K562 (cell line): Measurements from ENCODE around the gene HOXD12. TPM values are rescaled to one million over a fixed set of nuclear protein-coding genes. Genes with fewer than 3 reads are reported as not detected.

Experiments
- ATAC-seq: fragments of 200-7000 bp; cut with Tn5 transposase; 3 replicates; pipeline ENCODE4 v1.9.1; 2020; ENCODE audit warnings: moderate library complexity
- BruUV-seq: library from RNA; stranded (reverse); fragments of 400-500 nt; replicated peaks from 2 replicates; lab custom pipeline; 2021; lab: Mats Ljungman, UMichigan
- CTCF ChIA-PET: fragments of 300-600 bp; formaldehyde crosslinking; extraction: SDS; loops from one replicate; lab custom pipeline; 2021; ENCODE audit warnings: low intra/inter-chr PET ratio; lab: Yijun Ruan, JAX
- POLR2A ChIA-PET: fragments of 300-600, 350-650 bp; sonication (Branson Sonifier 250); formaldehyde crosslinking; extraction: SDS; loops from one replicate; lab custom pipeline; 2021; ENCODE audit warnings: antibody characterized with exemption, inconsistent platforms; lab: Yijun Ruan, JAX
- DNase-seq, 4 experiments: peaks; one replicate each; pipeline versions ENCODE4 v3.0.0 to v3.0.0-alpha.2; 2011 to 2018; ENCODE audit warnings: low spot score in 3 of 4, mixed read lengths in 3 of 4; ENCODE audit errors: extremely low read depth in 1 of 4
- FAIRE-seq: peaks from 2 replicates; lab custom pipeline; 2011; peaks lifted over from hg19 to GRCh38; lab: Jason Lieb, UNC
- H2AFZ ChIP-seq: 2 replicates; pipeline ENCODE4 v1.6.0; 2011; ENCODE audit warnings: low read depth, low read length, control low read depth, inconsistent platforms
- H3K27ac ChIP-seq: fragments of 200-600 bp; 3 replicates; pipeline ENCODE4 v1.8.0; 2011; ENCODE audit warnings: low read depth, mild to moderate bottlenecking, control low read depth, inconsistent platforms, low read length, moderate library complexity, mixed read lengths; ENCODE audit errors: extremely low read depth
- H3K27me3 ChIP-seq, 2 experiments: fragments of 300-600 bp in 1 of 2; 2 replicates in 1 of 2; 3 replicates in 1 of 2; pipeline versions ENCODE4 v1.6.0 to v1.8.0; 2011; ENCODE audit warnings: inconsistent platforms in 2 of 2, low read length in 2 of 2, mild to moderate bottlenecking in 1 of 2, mixed read lengths in 1 of 2, moderate library complexity in 1 of 2; ENCODE audit not compliant: control insufficient read depth in 2 of 2, insufficient read depth in 2 of 2
- H3K36me3 ChIP-seq: fragments of 300-600 bp; 3 replicates; pipeline ENCODE4 v1.8.0; 2011; ENCODE audit warnings: mild to moderate bottlenecking, low read length, inconsistent platforms; ENCODE audit not compliant: control insufficient read depth, insufficient read depth
- H3K4me1 ChIP-seq, 2 experiments: fragments of 200-600 bp in 1 of 2; replicated peaks in 1 of 2; 2 replicates in 1 of 2; 3 replicates in 1 of 2; pipeline versions ENCODE4 v1.5.1 to v1.8.0; 2011; ENCODE audit warnings: inconsistent platforms in 2 of 2, low read length in 2 of 2, mild to moderate bottlenecking in 1 of 2, mixed read lengths in 1 of 2, moderate library complexity in 1 of 2; ENCODE audit not compliant: control insufficient read depth in 2 of 2, insufficient read depth in 2 of 2
- H3K4me2 ChIP-seq: 2 replicates; pipeline ENCODE4 v1.6.1; 2011; ENCODE audit warnings: low read length, control low read depth, inconsistent platforms, mixed read lengths; ENCODE audit not compliant: insufficient read depth
- H3K4me3 ChIP-seq: fragments of 200-600 bp; sonication (generic), shearing (Covaris generic); 2 replicates; pipeline ENCODE4 v1.5.1; 2016; ENCODE audit warnings: control low read depth, inconsistent platforms
- H3K79me2 ChIP-seq: fragments of 200-600 bp; 3 replicates; pipeline ENCODE4 v1.8.0; 2011; ENCODE audit warnings: low read length, inconsistent platforms; ENCODE audit not compliant: control insufficient read depth, insufficient read depth
- H3K9ac ChIP-seq, 2 experiments: 2 replicates each; pipeline versions ENCODE4 v1.6.0 to v1.6.1; 2011; ENCODE audit warnings: low read depth in 2 of 2, low read length in 2 of 2, control low read depth in 1 of 2, inconsistent platforms in 1 of 2, mild to moderate bottlenecking in 1 of 2, mixed read lengths in 1 of 2; ENCODE audit not compliant: insufficient read depth in 1 of 2
- H3K9me1 ChIP-seq: one replicate; pipeline ENCODE4 v1.6.0; 2011; ENCODE audit warnings: inconsistent platforms, mild to moderate bottlenecking, low read length, moderate library complexity; ENCODE audit not compliant: control insufficient read depth, insufficient read depth
- H3K9me3 ChIP-seq: replicated peaks from 2 replicates; pipeline ENCODE4 v1.5.1; 2011; ENCODE audit warnings: low read depth, low read length, inconsistent platforms; ENCODE audit not compliant: control insufficient read depth, insufficient read depth
- H4K20me1 ChIP-seq: replicated peaks from 2 replicates; pipeline ENCODE4 v1.6.1; 2011; ENCODE audit warnings: low read length, inconsistent platforms, mixed read lengths; ENCODE audit not compliant: control insufficient read depth, insufficient read depth
- E2F6 ChIP-seq, 2 experiments: IDR thresholded peaks; 2 replicates each; pipeline ENCODE4 v1.6.1; 2011; ENCODE audit warnings: borderline replicate concordance in 1 of 2, control low read depth in 1 of 2, low read depth in 1 of 2, low read length in 1 of 2, mild to moderate bottlenecking in 1 of 2, mixed read lengths in 1 of 2, moderate library complexity in 1 of 2; ENCODE audit not compliant: insufficient read depth in 1 of 2, insufficient read length in 1 of 2, poor library complexity in 1 of 2, severe bottlenecking in 1 of 2; ENCODE audit errors: extremely low read depth in 1 of 2
- HDAC6 ChIP-seq: IDR thresholded peaks from 2 replicates; pipeline ENCODE4 v1.6.1; 2012; ENCODE audit warnings: low read depth, mild to moderate bottlenecking, control low read depth, inconsistent platforms, low read length, moderate library complexity
- HLTF ChIP-seq: fragments of 450-650 bp; IDR thresholded peaks from 2 replicates; pipeline ENCODE4 v1.6.1; 2016
- ILK ChIP-seq: fragments of 450-650 bp; IDR thresholded peaks from 2 replicates; pipeline ENCODE4 v1.6.1; 2016; ENCODE audit warnings: missing genetic modification characterization, low read depth, mild to moderate bottlenecking, missing compliant biosample characterization, moderate library complexity, borderline replicate concordance
- KLF10 ChIP-seq: fragments of 250-450 bp; sonication (Bioruptor Pico); IDR thresholded peaks from 2 replicates; pipeline ENCODE4 v1.6.1; 2021; ENCODE audit warnings: matching md5 sums
- REST ChIP-seq, 2 experiments: fragments of 450-650 bp; formaldehyde crosslinking in 1 of 2; IDR thresholded peaks; 2 replicates each; pipeline versions ENCODE4 v1.4.0 to v1.6.1; 2014 to 2020; ENCODE audit warnings: mild to moderate bottlenecking in 2 of 2, borderline replicate concordance in 1 of 2, low read depth in 1 of 2
- ZFP36 ChIP-seq: fragments of 150-350 bp; IDR thresholded peaks from 2 replicates; pipeline ENCODE4 v1.6.1; 2018; ENCODE audit warnings: low read length, low read depth; ENCODE audit not compliant: partially characterized antibody
- WGBS: fragments of 100-300 bp; shearing (Covaris generic); methylation state at CpG from one replicate; pipeline ENCODE4 v1.1.6; 2016; ENCODE audit warnings: low coverage, mixed read lengths; ENCODE audit not compliant: insufficient coverage; ENCODE audit errors: missing lambda C conversion rate; 5-methylcytosine and 5-hydroxymethylcytosine counted together
- in situ Hi-C: fragments of 300-500 bp; cut with MboI; formaldehyde crosslinking; loops from 4 replicates; pipeline ENCODE4 v1.15.0; 2018; ENCODE audit warnings: inconsistent platforms, mixed read lengths
- intact Hi-C: fragments of 100-400 bp; cut with micrococcal nuclease; formaldehyde crosslinking; loops from 2 replicates; pipeline ENCODE4 v1.14.2; 2022
- polyA plus RNA-seq, 8 experiments: library from polyadenylated mRNA; depleted of rRNA in 4 of 8; stranded (reverse) in 5 of 8; unstranded in 3 of 8; fragments of >200 nt; fragmentation: Nextera tagmentation in 2 of 8; fragmentation: Illumina TruSeq in 1 of 8; extraction: Ambion mirVana in 2 of 8; extraction: Trizol in 1 of 8; gene quantifications; 2 replicates each; pipeline versions ENCODE4 v1.2.1 to v1.2.3, GENCODE V29; 2011 to 2014; ENCODE audit warnings: inconsistent platforms in 1 of 8, missing spikeins in 1 of 8
- total RNA-seq, 7 experiments: library from RNA; depleted of rRNA in 6 of 7; stranded (reverse); fragments of >200 nt in 6 of 7; fragmentation: Illumina TruSeq in 2 of 7; extraction: Trizol in 2 of 7; gene quantifications; 2 replicates each; pipeline versions ENCODE4 v1.2.1 to v1.2.3, GENCODE V29; 2011 to 2021; ENCODE audit warnings: low replicate concordance in 1 of 7
- TF ChIP-seq, protein P1 (sequence below): conservative IDR thresholded peaks from 2 replicates; pipeline ENCODE4 v1.6.1; 2011; ENCODE audit warnings: low read depth, mild to moderate bottlenecking, low read length; ENCODE audit not compliant: control insufficient read depth

Gene HOXD12
- total and polyA plus RNA-seq, 9 of the 15 experiments (the other 6 are each of a cell fraction or from before 2014, with no cell fraction given) = not detected

GRCh38 chr2:176082525-176082823, 17.1 kb upstream of the HOXD12 start:
- peaks cover 10% of the 10 kb centered on the region for H3K9me3 ChIP-seq
- no TSS peak for BruUV-seq
- in situ Hi-C loops (loop anchor here (10.0 to 25.0 kb wide), 2 partner anchors 658 to 1045 kb away; no protein-coding TSS in a partner anchor), intact Hi-C loops (no loop called here)
- POLR2A ChIA-PET = no interaction called here
- H3K4me1 ChIP-seq = peaks cover 0 to 39% of the 10 kb centered on the region in 2 experiments; a peak in 3 of 5 replicates
- peaks cover 4% of the 10 kb centered on the region; the same call in 1 of the 2 replicates for H4K20me1 ChIP-seq
- H2AFZ ChIP-seq = no peak overlapping the region
- no peak overlapping the region for H3K4me2 ChIP-seq
- H3K9me1 ChIP-seq = no peaks in the 10 kb centered on the region
- no peak for ATAC-seq
- 38% methylated on average over 9 of the region's 10 CpGs for WGBS
- CTCF ChIA-PET = no interaction called here
- H3K9ac ChIP-seq = no peak overlapping the region
- no peak overlapping the region for H3K27ac ChIP-seq
- no peaks in the 10 kb centered on the region for H3K79me2 ChIP-seq
- peaks cover 53 to 79% of the 10 kb centered on the region in 2 experiments for H3K27me3 ChIP-seq
- H3K4me3 ChIP-seq = no peak overlapping the region
- no peak for DNase-seq
- H3K36me3 ChIP-seq = no peaks in the 10 kb centered on the region
- FAIRE-seq = no peak
- no peak for TF ChIP-seq ZFP36
- TF ChIP-seq, protein P1, sequence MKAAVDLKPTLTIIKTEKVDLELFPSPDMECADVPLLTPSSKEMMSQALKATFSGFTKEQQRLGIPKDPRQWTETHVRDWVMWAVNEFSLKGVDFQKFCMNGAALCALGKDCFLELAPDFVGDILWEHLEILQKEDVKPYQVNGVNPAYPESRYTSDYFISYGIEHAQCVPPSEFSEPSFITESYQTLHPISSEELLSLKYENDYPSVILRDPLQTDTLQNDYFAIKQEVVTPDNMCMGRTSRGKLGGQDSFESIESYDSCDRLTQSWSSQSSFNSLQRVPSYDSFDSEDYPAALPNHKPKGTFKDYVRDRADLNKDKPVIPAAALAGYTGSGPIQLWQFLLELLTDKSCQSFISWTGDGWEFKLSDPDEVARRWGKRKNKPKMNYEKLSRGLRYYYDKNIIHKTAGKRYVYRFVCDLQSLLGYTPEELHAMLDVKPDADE = no peak
- no peak for TF ChIP-seq HDAC6
- no peak for TF ChIP-seq HLTF
- TF ChIP-seq ILK (tag) = no peak
- no peak for TF ChIP-seq KLF10 (CRISPR knock-in tag)
- TF ChIP-seq E2F6 (IDR thresholded peaks at IDR 0.05; ENCODE audit: borderline replicate concordance in 1 of 2, extremely low read depth in 1 of 2, insufficient read depth in 1 of 2, insufficient read length in 1 of 2, low read depth in 1 of 2, low read length in 1 of 2, poor library complexity in 1 of 2, severe bottlenecking in 1 of 2) = no peak
- TF ChIP-seq REST (IDR thresholded peaks at IDR 0.05; ENCODE audit: borderline replicate concordance) = no peak
- no peak for TF ChIP-seq REST (CRISPR knock-in tag; IDR thresholded peaks at IDR 0.05; ENCODE audit: low read depth)
